GM18505 (cell line): ENCODE measurements around the gene LAMC2.

Experiments
- ATAC-seq: cut with Tn5 transposase; IDR thresholded peaks from one replicate; pipeline ENCODE4 v1.9.1; 2021; ENCODE audit not compliant: unreplicated experiment
- POLR2A ChIP-seq: IDR thresholded peaks from 4 replicates; pipeline ENCODE4 v1.6.1; 2011; ENCODE audit warnings: borderline replicate concordance; ENCODE audit not compliant: insufficient read depth, insufficient read length; ENCODE audit errors: extremely low read depth

Gene LAMC2

GRCh38 chr1:183155939-183156338 lies 30.1 kb upstream of the LAMC2 start:
- TF ChIP-seq POLR2A: no peak
- no peak for ATAC-seq

- no peak for TF ChIP-seq POLR2A
- no peak for ATAC-seq
Measured at GRCh38 chr1:183159960-183160359, 26.1 kb upstream of the LAMC2 start.

DNA sequence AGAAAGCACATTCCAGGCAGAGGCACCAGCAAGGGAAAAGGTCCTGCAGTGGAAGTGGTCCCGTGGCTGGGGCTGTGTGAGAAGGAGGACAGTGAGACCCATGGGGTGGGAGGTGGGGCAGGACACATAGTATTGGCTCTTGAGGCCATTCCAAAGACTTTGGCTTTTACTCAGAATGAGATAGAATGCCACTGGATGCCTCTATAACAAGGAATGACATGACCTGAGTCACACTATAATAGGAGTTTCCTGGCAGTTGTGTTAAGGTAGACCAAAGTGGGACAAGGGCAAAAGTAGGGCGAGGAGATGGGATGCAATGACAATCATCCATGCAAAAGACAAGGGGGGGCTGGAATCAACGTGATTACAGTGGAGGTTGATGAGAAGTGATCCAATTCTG lies 24.7 kb upstream of the LAMC2 start:
- no peak for TF ChIP-seq POLR2A
- no peak for ATAC-seq

GRCh38 chr1:183163316-183163715 lies 22.7 kb upstream of the LAMC2 start:
- ATAC-seq: no peak

DNA sequence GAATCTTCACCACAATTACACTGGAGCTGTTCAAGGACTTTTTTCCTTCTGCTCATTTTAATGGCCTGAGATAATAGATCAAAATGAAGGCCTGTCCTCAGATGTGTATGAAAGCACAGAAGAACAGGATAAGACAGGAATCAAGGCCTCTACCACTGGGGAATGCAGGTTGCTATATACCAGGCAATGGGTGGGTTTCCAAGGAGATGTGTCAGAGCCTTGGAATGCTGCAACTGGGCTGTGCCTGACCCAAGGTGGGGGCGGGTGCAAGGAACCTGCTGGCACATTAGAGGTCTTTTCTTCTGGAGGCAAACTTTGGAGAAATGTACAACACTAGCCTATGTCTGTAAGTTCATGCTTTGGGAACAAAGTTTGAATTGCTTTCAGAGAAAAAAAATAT lies 21.7 kb upstream of the LAMC2 start:
- no peak for TF ChIP-seq POLR2A
- no peak for ATAC-seq

More at GRCh38 chr1:183163316-183163715, 22.7 kb upstream of the LAMC2 start:
- no peak for TF ChIP-seq POLR2A

DNA sequence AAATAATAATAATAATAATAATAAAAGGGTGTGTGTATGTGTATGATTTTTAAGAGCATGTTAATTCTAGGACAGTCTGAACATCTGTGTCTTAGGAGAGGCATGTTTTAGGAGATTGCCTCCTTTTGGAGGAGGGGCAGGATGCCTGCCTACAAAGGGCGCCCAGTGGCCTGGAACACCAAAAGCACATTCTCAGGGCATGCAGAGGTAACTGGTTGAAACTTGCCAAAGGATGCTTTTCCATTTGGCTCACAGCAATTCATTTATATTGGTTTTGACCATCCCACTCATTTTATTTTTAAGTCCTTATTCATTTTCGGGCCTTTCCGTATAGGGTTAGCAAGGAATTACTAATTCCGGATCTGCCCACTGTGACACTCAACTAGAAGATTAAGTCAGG lies 21.1 kb upstream of the LAMC2 start:
- no peak for ATAC-seq
- TF ChIP-seq POLR2A: no peak

GRCh38 chr1:183165456-183165855 lies 20.6 kb upstream of the LAMC2 start:
- ATAC-seq: no peak

DNA sequence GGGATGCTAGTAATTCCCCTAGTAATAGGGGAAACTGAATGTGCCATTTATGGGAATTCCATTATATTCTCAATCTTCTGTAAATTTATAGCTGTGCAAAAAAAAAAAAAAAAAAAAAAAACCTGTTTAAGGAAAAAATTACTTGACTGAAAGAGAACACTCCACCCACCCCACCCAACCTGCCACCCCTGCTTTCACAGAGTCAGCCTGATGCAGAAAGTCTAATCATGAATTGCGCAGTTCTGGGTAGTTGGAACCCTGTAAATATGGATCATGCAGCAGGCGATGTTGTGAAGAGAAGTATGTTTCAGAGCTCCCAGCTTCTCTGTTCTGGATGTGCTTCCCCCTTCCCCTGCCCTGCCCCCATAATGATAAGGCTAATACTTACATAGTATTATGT lies 19.6 kb upstream of the LAMC2 start:
- no peak for TF ChIP-seq POLR2A
- no peak for ATAC-seq

More at GRCh38 chr1:183165456-183165855, 20.6 kb upstream of the LAMC2 start:
- no peak for TF ChIP-seq POLR2A

DNA sequence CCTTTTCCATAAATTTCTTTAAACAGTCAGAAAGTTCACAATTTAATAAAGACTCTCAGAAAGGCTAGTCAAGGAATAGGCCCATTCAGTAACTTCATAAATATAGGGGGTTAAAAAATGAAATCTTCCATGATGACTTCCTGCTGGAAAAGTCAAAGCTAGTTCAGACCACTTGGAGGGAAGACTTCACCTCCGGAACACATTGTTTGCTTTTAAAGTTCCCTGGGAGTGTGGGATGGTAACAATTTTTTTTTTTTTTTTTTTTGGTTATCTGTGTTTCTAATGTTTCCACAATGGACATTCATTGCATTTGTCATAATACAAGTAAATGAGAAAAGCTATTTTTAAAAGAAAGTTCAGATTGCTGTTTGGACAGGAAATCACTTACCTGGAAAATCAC lies 18.4 kb upstream of the LAMC2 start:
- no peak for TF ChIP-seq POLR2A
- no peak for ATAC-seq

GRCh38 chr1:183168308-183168707 lies 17.8 kb upstream of the LAMC2 start:
- no peak for TF ChIP-seq POLR2A
- no peak for ATAC-seq

DNA sequence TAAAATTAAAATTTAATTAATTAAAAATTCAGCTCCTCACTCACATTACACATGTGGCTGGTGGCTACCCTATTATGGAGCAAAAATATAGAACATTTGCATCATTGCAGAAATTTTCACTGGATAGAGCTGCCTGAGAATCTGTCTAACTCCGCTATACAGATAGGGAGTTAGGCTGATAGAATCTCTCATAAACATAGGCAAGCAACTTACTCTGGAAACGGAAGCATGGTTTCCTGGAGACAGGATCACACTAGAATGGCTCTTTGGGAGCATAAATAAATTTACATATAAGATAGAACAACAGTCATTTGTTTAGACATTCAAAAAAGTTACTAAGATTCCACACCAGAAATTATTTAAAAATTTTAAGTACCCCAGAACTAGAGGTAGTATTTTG lies 12.2 kb upstream of the LAMC2 start:
- ATAC-seq: no peak
- no peak for TF ChIP-seq POLR2A

- ATAC-seq: no peak
- no peak for TF ChIP-seq POLR2A
Measured at GRCh38 chr1:183175631-183176030, 10.4 kb upstream of the LAMC2 start.

DNA sequence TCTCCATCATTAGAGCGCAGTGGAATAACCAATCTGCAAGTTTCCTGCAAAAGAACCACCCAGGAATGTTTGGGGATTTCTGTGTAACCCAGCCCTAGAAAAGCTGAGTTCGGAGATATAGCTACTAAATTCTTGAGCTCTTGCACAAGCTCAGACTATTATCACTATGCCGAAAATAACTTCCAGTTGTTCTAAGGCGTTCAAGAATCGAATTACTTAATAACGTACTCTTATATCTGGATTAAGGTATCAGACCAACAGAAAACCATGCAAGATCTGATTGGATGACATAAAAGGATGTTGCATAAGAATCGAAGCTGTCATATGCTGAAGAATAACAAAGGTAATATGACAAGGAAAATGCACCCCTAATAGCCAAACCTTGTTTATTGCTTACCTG lies 7.5 kb upstream of the LAMC2 start:
- ATAC-seq: no peak
- TF ChIP-seq POLR2A: no peak

DNA sequence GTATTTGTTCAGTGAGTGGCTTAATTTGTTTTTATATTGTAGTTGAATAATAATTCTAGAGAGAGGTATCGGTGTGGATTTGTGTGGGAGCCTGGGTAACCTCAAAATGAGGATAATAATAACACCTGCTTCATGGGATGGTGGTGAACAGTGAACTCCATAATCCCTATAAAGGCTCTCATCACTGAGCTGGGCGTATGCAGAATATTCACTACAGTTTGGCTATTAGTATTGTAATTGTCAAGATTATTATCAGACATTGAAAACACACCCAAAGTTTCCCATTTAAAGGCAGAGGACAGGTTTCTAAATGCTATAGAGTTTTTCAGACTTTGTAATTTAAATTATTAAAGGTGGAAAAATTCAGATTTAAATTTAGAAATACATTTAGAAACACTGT lies 7.0 kb upstream of the LAMC2 start:
- ATAC-seq: no peak
- no peak for TF ChIP-seq POLR2A

DNA sequence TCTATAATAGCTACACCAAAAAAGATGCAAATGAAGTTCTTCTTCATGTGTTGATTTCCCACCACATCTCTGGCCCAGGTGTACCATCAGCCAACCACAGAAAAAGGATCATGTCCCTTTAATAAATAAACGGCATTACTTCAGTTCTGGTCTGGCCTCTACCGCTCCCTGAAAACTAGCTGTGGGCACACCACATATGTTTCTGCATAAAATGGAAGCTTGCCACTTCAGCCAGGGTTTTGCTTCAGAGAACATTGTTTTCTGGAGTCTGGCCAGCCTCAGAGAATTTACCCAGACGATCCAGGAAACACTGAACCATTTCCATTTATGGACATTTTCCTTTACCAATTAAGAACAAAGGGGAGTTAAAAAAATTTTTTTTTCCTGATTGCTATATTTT lies 5.8 kb upstream of the LAMC2 start:
- no peak for ATAC-seq

GRCh38 chr1:183180634-183181056 lies 5.4 kb upstream of the LAMC2 start:
- no peak for ATAC-seq
- TF ChIP-seq POLR2A: no peak

More for the DNA sequence above, 5.8 kb upstream of the LAMC2 start:
- no peak for TF ChIP-seq POLR2A

DNA sequence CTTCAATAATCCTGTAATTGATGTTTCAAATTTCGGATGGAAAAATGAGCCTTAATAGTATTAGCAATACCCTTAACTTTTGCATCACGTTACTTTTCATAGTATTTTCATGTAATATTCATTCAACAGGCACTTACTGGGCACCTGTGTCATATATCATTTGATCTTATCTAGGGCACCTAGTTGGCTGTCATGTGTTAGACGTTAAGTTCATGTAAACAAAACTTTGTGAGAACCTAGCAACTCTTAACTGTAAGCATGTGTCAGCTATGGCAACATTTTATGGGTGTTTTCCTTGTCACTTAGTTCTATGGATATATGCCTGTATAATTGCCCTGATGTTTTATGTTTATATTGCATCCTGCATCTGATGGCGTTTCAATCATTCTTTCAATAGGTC lies 777 bp downstream of the LAMC2 start:
- no peak for ATAC-seq
- TF ChIP-seq POLR2A: no peak

- TF ChIP-seq POLR2A: no peak
- no peak for ATAC-seq
Measured at GRCh38 chr1:183188240-183188639, 2.2 kb downstream of the LAMC2 start.
